ENCODE data around the gene NCAM1. TPM values are rescaled to one million over a fixed set of nuclear protein-coding genes. Genes with fewer than 3 reads are reported as not detected.

Gene NCAM1
- total RNA-seq, 1 donor from 2014 or later = 76.7 TPM

DNA sequence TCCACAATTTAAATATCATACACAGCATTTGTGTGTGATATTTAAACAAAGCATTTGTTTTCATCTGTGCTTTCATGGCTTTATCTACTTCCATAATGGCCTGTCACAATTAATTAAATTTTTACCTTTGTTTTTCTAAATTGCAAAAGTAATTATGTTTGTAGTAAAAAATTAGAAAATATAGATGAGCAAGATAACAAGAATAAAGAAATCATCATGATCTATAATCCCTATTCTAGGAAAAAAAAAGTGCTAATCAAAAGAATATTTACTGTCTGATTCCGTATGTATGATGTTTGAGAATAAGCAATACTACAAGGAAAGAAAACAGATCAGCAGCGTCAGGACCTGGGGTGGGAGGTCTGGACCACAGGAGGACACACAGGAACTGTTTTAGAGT, 149.9 kb downstream of the NCAM1 start:
- no peaks in the 10 kb centered on the region for H3K4me1 Mint-ChIP-seq
- H3K27ac Mint-ChIP-seq (ENCODE audit: unreplicated experiment) = no peak overlapping the region
- no peak for DNase-seq (ENCODE audit: low read depth, low spot score)
- TF ChIP-seq, protein P1, sequence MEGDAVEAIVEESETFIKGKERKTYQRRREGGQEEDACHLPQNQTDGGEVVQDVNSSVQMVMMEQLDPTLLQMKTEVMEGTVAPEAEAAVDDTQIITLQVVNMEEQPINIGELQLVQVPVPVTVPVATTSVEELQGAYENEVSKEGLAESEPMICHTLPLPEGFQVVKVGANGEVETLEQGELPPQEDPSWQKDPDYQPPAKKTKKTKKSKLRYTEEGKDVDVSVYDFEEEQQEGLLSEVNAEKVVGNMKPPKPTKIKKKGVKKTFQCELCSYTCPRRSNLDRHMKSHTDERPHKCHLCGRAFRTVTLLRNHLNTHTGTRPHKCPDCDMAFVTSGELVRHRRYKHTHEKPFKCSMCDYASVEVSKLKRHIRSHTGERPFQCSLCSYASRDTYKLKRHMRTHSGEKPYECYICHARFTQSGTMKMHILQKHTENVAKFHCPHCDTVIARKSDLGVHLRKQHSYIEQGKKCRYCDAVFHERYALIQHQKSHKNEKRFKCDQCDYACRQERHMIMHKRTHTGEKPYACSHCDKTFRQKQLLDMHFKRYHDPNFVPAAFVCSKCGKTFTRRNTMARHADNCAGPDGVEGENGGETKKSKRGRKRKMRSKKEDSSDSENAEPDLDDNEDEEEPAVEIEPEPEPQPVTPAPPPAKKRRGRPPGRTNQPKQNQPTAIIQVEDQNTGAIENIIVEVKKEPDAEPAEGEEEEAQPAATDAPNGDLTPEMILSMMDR (conservative IDR thresholded peaks at IDR 0.05) = no peak
- H3K9me3 Mint-ChIP-seq = no peaks in the 10 kb centered on the region
- no peak overlapping the region for H3K4me3 Mint-ChIP-seq
- H3K36me3 Mint-ChIP-seq (ENCODE audit: low read depth) = no peaks in the 10 kb centered on the region
- H3K27me3 Mint-ChIP-seq (ENCODE audit: low read depth) = no peaks in the 10 kb centered on the region

DNA sequence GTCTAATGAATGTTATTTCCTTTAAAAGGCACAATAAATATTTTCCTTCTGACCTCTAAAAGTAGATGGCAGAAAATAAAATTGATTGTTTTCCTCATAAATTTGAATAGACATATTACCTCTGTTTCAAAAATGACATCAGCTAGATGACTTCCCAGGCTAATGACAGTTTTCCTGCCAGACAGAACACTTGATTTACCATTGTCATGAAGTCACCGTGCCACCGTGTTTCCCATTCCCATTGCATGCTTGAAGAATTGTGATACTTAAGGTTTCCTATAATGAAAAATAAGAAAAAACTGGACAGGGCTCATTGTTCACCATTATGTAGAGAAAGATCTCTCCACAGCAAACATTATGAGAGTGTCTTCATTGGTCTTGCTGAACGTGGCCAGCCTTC, 151.1 kb downstream of the NCAM1 start:
- Mint-ChIP-seq H3K4me3 (no peak overlapping the region), H3K27ac (ENCODE audit: unreplicated experiment) (no peak overlapping the region), H3K4me1 (no peaks in the 10 kb centered on the region), H3K27me3 (ENCODE audit: low read depth) (no peaks in the 10 kb centered on the region), H3K9me3 (no peaks in the 10 kb centered on the region), H3K36me3 (ENCODE audit: low read depth) (no peaks in the 10 kb centered on the region)
- TF ChIP-seq, protein P1 (conservative IDR thresholded peaks at IDR 0.05) = no peak
- DNase-seq (ENCODE audit: low read depth, low spot score) = no peak

DNA sequence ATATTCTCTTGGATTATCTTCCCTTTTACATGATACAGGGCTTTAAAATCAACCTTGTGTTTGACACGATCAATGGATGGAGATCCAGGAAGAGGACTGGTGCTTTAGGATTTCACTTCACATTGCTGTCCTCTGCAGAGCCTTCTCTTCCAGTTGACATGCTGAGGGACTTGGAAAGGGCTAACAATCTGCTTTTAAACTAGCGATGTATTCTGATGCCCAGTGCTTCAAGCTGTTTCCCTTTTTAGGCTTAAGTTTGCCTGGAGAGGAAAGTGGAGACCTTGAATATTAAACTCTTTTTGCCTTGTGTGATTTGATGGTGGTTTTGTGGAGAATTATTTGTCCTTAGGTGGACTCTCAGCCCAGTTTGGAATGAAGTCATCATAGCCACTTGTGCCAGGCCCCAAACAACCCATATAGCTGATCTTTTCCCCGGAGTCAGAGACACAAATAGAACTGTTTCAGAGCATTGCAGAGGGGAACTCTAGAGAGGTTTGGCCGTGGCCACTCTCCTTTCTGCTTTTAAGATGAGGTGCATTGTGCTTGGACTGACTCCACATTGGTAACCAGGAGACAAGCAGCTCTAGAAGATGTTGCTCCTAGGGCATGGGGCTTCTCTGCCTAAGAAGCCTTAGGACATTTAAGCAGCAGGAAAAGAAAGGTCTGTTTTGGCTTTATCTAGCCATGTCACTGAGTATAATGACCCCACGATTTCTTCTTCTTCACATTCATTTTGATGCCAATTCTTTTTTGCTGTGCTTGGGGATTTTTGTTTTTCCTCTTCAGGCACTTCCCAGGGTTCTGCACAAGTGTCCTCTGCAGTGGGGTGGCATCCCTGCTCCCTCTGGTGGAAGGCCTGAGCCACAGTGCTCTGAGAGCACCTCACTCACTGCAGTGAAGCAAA, 152.8 kb downstream of the NCAM1 start:
- H3K27ac Mint-ChIP-seq (ENCODE audit: unreplicated experiment) = no peak overlapping the region
- no peaks in the 10 kb centered on the region for H3K36me3 Mint-ChIP-seq (ENCODE audit: low read depth)
- DNase-seq (ENCODE audit: low read depth, low spot score) = peak; percentile 28

DNA sequence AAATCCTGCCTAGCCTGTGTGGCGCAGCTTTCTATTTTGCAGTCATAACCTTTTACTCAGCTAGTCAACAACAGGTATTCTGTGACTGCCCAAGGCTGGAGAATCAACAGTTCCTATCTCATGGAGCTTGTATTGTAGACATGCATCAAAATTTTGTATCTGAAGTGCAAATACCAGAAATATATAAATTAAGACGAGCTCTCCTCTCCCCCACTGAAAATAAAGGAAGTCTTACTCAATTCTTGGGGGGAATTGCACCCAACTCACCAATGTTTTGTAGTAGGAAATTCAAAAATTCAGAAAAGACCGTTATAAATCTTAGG, 153.4 kb downstream of the NCAM1 start:
- H3K4me3 Mint-ChIP-seq = no peak overlapping the region

More for the DNA sequence above, 152.8 kb downstream of the NCAM1 start:
- no peak overlapping the region for H3K4me3 Mint-ChIP-seq
- H3K4me1 Mint-ChIP-seq = peaks cover 10% of the 10 kb centered on the region
- TF ChIP-seq, protein P1 (conservative IDR thresholded peaks at IDR 0.05) = peak; percentile 78
- H3K27me3 Mint-ChIP-seq (ENCODE audit: low read depth) = no peaks in the 10 kb centered on the region
- no peaks in the 10 kb centered on the region for H3K9me3 Mint-ChIP-seq

DNA sequence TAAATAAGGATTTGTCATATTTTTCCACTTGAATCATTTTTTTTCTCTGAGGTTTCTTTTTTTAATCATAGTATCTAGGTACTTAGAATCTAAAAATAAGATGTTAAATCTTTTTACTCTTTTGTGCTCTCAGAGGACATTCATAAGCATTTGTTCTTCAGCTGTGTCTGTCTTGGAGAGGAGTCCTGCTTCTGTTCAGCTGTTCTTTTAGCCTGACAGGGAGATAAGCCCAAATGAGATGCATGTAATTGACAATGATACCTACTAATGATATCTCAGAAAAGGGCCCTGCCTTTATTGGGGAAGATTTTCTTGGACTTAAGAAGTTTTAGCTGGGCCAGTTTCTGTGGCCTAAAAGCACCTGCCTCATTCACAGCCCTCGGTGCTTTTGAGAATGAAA, 156.9 kb downstream of the NCAM1 start:
- no peaks in the 10 kb centered on the region for H3K9me3 Mint-ChIP-seq
- TF ChIP-seq, protein P1 (conservative IDR thresholded peaks at IDR 0.05) = no peak
- H3K27me3 Mint-ChIP-seq (ENCODE audit: low read depth) = no peaks in the 10 kb centered on the region
- no peak overlapping the region for H3K4me3 Mint-ChIP-seq
- DNase-seq (ENCODE audit: low read depth, low spot score) = no peak
- peaks cover 3% of the 10 kb centered on the region for H3K36me3 Mint-ChIP-seq (ENCODE audit: low read depth)
- peaks cover 18% of the 10 kb centered on the region for H3K4me1 Mint-ChIP-seq
- no peak overlapping the region for H3K27ac Mint-ChIP-seq (ENCODE audit: unreplicated experiment)

More for the DNA sequence above, 153.4 kb downstream of the NCAM1 start:
- Mint-ChIP-seq H3K27ac (ENCODE audit: unreplicated experiment) (no peak overlapping the region), H3K9me3 (no peaks in the 10 kb centered on the region), H3K27me3 (ENCODE audit: low read depth) (no peaks in the 10 kb centered on the region), H3K36me3 (ENCODE audit: low read depth) (no peaks in the 10 kb centered on the region), H3K4me1 (peaks cover 14% of the 10 kb centered on the region)
- DNase-seq (ENCODE audit: low read depth, low spot score) = no peak
- TF ChIP-seq, protein P1 (conservative IDR thresholded peaks at IDR 0.05) = no peak

Measured in neural crest cell (in vitro differentiated cells).